HEK293 (cell line): Measurements from ENCODE around the gene SHMT2.

Source experiments
- CTCF ChIP-seq: fragments of 450-650 bp; formaldehyde crosslinking; IDR thresholded peaks from 2 replicates; pipeline ENCODE4 v1.5.1; 2016; ENCODE audit warnings: missing biosample characterization, missing genetic modification characterization
- GLIS1 ChIP-seq: fragments of 450-650 bp; formaldehyde crosslinking; IDR thresholded peaks from 2 replicates; pipeline ENCODE4 v1.5.1; 2016; ENCODE audit warnings: missing biosample characterization, missing genetic modification characterization
- IKZF3 ChIP-seq: fragments of 450-650 bp; IDR thresholded peaks from 2 replicates; pipeline ENCODE4 v1.5.0; 2018; ENCODE audit warnings: missing biosample characterization, mild to moderate bottlenecking, missing genetic modification characterization, moderate library complexity
- KLF8 ChIP-seq: fragments of 450-650 bp; formaldehyde crosslinking; IDR thresholded peaks from 2 replicates; pipeline ENCODE4 v1.5.1; 2016; ENCODE audit warnings: missing biosample characterization, missing genetic modification characterization
- KLF9 ChIP-seq: fragments of 450-650 bp; formaldehyde crosslinking; IDR thresholded peaks from 2 replicates; pipeline ENCODE4 v1.5.1; 2016; ENCODE audit warnings: missing biosample characterization, missing genetic modification characterization, low read depth
- YY2 ChIP-seq: fragments of 450-650 bp; formaldehyde crosslinking; IDR thresholded peaks from 2 replicates; pipeline ENCODE4 v1.5.1; 2016; ENCODE audit warnings: missing biosample characterization, missing genetic modification characterization
- ZBTB17 ChIP-seq: fragments of 450-650 bp; formaldehyde crosslinking; IDR thresholded peaks from 2 replicates; pipeline ENCODE4 v1.5.1; 2016; ENCODE audit warnings: missing biosample characterization, missing genetic modification characterization
- ZBTB21 ChIP-seq: fragments of 450-650 bp; formaldehyde crosslinking; IDR thresholded peaks from 2 replicates; pipeline ENCODE4 v1.5.1; 2017; ENCODE audit warnings: missing biosample characterization, missing genetic modification characterization
- ZNF140 ChIP-seq: fragments of 450-650 bp; formaldehyde crosslinking; IDR thresholded peaks from 2 replicates; pipeline ENCODE4 v1.5.1; 2016; ENCODE audit warnings: missing biosample characterization, missing genetic modification characterization
- ZNF155 ChIP-seq: fragments of 450-650 bp; formaldehyde crosslinking; IDR thresholded peaks from 2 replicates; pipeline ENCODE4 v1.5.1; 2016; ENCODE audit warnings: missing biosample characterization, missing genetic modification characterization
- ZNF18 ChIP-seq: fragments of 450-650 bp; formaldehyde crosslinking; IDR thresholded peaks from 2 replicates; pipeline ENCODE4 v1.5.1; 2016; ENCODE audit warnings: missing biosample characterization, missing genetic modification characterization
- ZNF223 ChIP-seq: fragments of 450-650 bp; formaldehyde crosslinking; IDR thresholded peaks from 2 replicates; pipeline ENCODE4 v1.5.1; 2016; ENCODE audit warnings: missing biosample characterization, missing genetic modification characterization
- ZNF239 ChIP-seq: fragments of 450-650 bp; formaldehyde crosslinking; IDR thresholded peaks from 2 replicates; pipeline ENCODE4 v1.5.1; 2016; ENCODE audit warnings: missing biosample characterization, missing genetic modification characterization
- ZNF248 ChIP-seq: fragments of 450-650 bp; formaldehyde crosslinking; IDR thresholded peaks from 2 replicates; pipeline ENCODE4 v1.5.1; 2017; ENCODE audit warnings: missing biosample characterization, missing genetic modification characterization
- ZNF274 ChIP-seq, 2 experiments: fragments of 200-500 bp in 1 of 2; fragments of 450-650 bp in 1 of 2; sonication (Bioruptor generic) in 1 of 2; formaldehyde crosslinking in 1 of 2; IDR thresholded peaks; 2 replicates each; pipeline versions ENCODE4 v1.5.1 to v1.6.1; 2014 to 2016; ENCODE audit warnings: borderline replicate concordance in 1 of 2, inconsistent platforms in 1 of 2, low read length in 1 of 2, missing biosample characterization in 1 of 2, missing genetic modification characterization in 1 of 2
- ZNF423 ChIP-seq: fragments of 450-650 bp; formaldehyde crosslinking; IDR thresholded peaks from 2 replicates; pipeline ENCODE4 v1.5.1; 2016; ENCODE audit warnings: missing biosample characterization, missing genetic modification characterization
- ZNF513 ChIP-seq: fragments of 450-650 bp; IDR thresholded peaks from 2 replicates; pipeline ENCODE4 v1.5.1; 2018; ENCODE audit warnings: missing biosample characterization, missing genetic modification characterization
- ZNF548 ChIP-seq: fragments of 450-650 bp; formaldehyde crosslinking; IDR thresholded peaks from 2 replicates; pipeline ENCODE4 v1.5.1; 2016; ENCODE audit warnings: missing biosample characterization, missing genetic modification characterization
- ZNF549 ChIP-seq: fragments of 450-650 bp; IDR thresholded peaks from 2 replicates; pipeline ENCODE4 v1.5.1; 2018; ENCODE audit warnings: missing biosample characterization, missing genetic modification characterization, mild to moderate bottlenecking, inconsistent platforms, moderate library complexity
- ZNF660 ChIP-seq: fragments of 450-650 bp; IDR thresholded peaks from 2 replicates; pipeline ENCODE4 v1.5.1; 2018; ENCODE audit warnings: missing biosample characterization, mild to moderate bottlenecking, missing genetic modification characterization
- ZNF777 ChIP-seq: fragments of 450-650 bp; formaldehyde crosslinking; IDR thresholded peaks from 2 replicates; pipeline ENCODE4 v1.5.1; 2017; ENCODE audit warnings: missing biosample characterization, missing genetic modification characterization, borderline replicate concordance
- ZNF837 ChIP-seq: fragments of 450-650 bp; formaldehyde crosslinking; IDR thresholded peaks from 2 replicates; pipeline ENCODE4 v1.5.1; 2016; ENCODE audit warnings: missing biosample characterization, missing genetic modification characterization
- ZNF843 ChIP-seq: fragments of 450-650 bp; formaldehyde crosslinking; IDR thresholded peaks from 2 replicates; pipeline ENCODE4 v1.5.1; 2016; ENCODE audit warnings: missing biosample characterization, missing genetic modification characterization
- TF ChIP-seq, protein P1 (sequence below): fragments of 450-650 bp; formaldehyde crosslinking; IDR thresholded peaks from 2 replicates; pipeline ENCODE4 v1.5.1; 2016; ENCODE audit warnings: missing biosample characterization, missing genetic modification characterization
- TF ChIP-seq, protein P2 (sequence below): fragments of 450-650 bp; formaldehyde crosslinking; IDR thresholded peaks from 2 replicates; pipeline ENCODE4 v1.5.1; 2017; ENCODE audit warnings: missing biosample characterization, mild to moderate bottlenecking, missing genetic modification characterization, moderate library complexity
- TF ChIP-seq, protein P3 (sequence below): sonication (generic); formaldehyde crosslinking; IDR thresholded peaks from 2 replicates; pipeline ENCODE4 v1.8.1; 2022; ENCODE audit warnings: mild to moderate bottlenecking, moderate library complexity, missing genetic modification reagents

The SHMT2 gene

GRCh38 chr12:57240066-57240921 lies 10.8 kb downstream of the SHMT2 start (continued):
- no peak for TF ChIP-seq ZNF239 (tag by site-specific recombination)
- TF ChIP-seq ZNF155 (tag by site-specific recombination), result no peak
- 0 out of 2 replicates have a peak, but pooled peaks have one; percentile 7 for TF ChIP-seq ZNF548
- TF ChIP-seq GLIS1 (tag by site-specific recombination), result no peak; the same call in 1 of the 2 replicates
- TF ChIP-seq, protein P1, sequence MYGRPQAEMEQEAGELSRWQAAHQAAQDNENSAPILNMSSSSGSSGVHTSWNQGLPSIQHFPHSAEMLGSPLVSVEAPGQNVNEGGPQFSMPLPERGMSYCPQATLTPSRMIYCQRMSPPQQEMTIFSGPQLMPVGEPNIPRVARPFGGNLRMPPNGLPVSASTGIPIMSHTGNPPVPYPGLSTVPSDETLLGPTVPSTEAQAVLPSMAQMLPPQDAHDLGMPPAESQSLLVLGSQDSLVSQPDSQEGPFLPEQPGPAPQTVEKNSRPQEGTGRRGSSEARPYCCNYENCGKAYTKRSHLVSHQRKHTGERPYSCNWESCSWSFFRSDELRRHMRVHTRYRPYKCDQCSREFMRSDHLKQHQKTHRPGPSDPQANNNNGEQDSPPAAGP, result peak; percentile 90
- TF ChIP-seq, protein P2, sequence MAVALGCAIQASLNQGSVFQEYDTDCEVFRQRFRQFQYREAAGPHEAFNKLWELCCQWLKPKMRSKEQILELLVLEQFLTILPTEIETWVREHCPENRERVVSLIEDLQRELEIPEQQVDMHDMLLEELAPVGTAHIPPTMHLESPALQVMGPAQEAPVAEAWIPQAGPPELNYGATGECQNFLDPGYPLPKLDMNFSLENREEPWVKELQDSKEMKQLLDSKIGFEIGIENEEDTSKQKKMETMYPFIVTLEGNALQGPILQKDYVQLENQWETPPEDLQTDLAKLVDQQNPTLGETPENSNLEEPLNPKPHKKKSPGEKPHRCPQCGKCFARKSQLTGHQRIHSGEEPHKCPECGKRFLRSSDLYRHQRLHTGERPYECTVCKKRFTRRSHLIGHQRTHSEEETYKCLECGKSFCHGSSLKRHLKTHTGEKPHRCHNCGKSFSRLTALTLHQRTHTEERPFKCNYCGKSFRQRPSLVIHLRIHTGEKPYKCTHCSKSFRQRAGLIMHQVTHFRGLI (tag by site-specific recombination), result peak; percentile 88
- no peak for TF ChIP-seq ZNF274 (IDR thresholded peaks at IDR 0.05; ENCODE audit: low read length)
- TF ChIP-seq ZNF274 (tag by site-specific recombination; IDR thresholded peaks at IDR 0.05; ENCODE audit: borderline replicate concordance), result no peak
- peak; percentile 84 for TF ChIP-seq CTCF (tag by site-specific recombination)
- no peak for TF ChIP-seq ZNF223 (tag by site-specific recombination)
- TF ChIP-seq ZNF423, result peak; percentile 84
- 0 out of 2 replicates have a peak, but pooled peaks have one; percentile 20 for TF ChIP-seq ZNF513 (tag by site-specific recombination)
- no peak for TF ChIP-seq ZNF777 (tag by site-specific recombination)
- peak; percentile 92 for TF ChIP-seq ZNF18 (tag by site-specific recombination)
- peak; percentile 64 for TF ChIP-seq ZBTB17 (tag by site-specific recombination)
- no peak for TF ChIP-seq ZNF140 (tag by site-specific recombination)
- no peak for TF ChIP-seq ZNF248 (tag by site-specific recombination)
- TF ChIP-seq ZNF843, result peak; percentile 46; the same call in 1 of the 2 replicates
- peak; percentile 74 for TF ChIP-seq IKZF3 (tag by site-specific recombination)
- peak; percentile 25; the same call in 1 of the 2 replicates for TF ChIP-seq ZNF837 (tag by site-specific recombination)
- TF ChIP-seq KLF9 (tag by site-specific recombination), result peak; percentile 86
- peak; percentile 85; the same call in 1 of the 2 replicates for TF ChIP-seq ZNF660
- TF ChIP-seq, protein P3, sequence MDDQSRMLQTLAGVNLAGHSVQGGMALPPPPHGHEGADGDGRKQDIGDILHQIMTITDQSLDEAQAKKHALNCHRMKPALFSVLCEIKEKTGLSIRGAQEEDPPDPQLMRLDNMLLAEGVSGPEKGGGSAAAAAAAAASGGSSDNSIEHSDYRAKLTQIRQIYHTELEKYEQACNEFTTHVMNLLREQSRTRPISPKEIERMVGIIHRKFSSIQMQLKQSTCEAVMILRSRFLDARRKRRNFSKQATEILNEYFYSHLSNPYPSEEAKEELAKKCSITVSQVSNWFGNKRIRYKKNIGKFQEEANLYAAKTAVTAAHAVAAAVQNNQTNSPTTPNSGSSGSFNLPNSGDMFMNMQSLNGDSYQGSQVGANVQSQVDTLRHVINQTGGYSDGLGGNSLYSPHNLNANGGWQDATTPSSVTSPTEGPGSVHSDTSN, result no peak
- peak; percentile 72 for TF ChIP-seq ZBTB21 (tag by site-specific recombination)
- TF ChIP-seq ZNF549 (tag by site-specific recombination), result no peak
- no peak; the same call in 1 of the 2 replicates for TF ChIP-seq YY2 (tag by site-specific recombination)
- TF ChIP-seq KLF8 (tag by site-specific recombination), result peak; percentile 55
- TF ChIP-seq, all 188 proteins: peak for 57
